ENCODE measurements around the gene ABCC2.
A peak's percentile ranks its signal among the peaks of the same experiment; 100 is the strongest.

DNA sequence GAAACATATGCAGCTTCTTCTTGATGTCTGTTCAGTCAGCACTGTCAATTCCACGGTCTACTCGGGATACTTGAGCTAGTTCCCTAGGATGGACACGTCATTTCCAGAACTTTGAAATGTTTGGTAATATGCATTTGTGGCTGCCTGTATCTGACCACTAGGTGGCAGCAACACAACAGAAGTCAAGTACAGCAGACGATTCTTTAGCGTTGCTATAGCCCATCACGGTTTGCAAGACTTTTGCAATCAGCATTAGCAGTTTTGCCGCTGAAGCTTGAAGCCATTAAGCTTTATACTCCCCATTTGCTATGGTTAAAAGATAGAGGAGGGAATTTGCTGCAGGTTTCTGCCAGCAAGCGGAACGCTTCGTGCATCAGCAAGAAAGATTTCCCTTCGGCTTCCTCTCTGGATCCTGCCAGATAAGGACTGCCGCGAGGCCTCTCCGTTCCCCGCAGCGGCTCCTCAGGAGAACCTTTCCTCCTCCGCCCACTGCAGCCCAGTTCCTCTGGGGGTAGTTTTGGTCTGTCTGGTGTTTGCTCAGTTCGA, 63.5 kb downstream of the ABCC2 start:
- TF ChIP-seq CTCF (IDR thresholded peaks at IDR 0.05), result peak; percentile 81 to 95 (median 93)
- TF ChIP-seq POLR2A (IDR thresholded peaks at IDR 0.05), result no peak
